Activated T-helper 17 cell treated with anti-CD3 and anti-CD28 coated beads, Interleukin-2, amount 50 U/mL, for 72 hours (primary cell): Measurements from ENCODE around the gene GUCA1C. TPM values are rescaled to one million over a fixed set of nuclear protein-coding genes. Genes with fewer than 3 reads are reported as not detected.

Experiments
- ATAC-seq: fragments of 150-1000 bp; cut with Tn5 transposase; replicated peaks from 2 replicates; pipeline ENCODE4 v1.10.0; 2021; ENCODE audit warnings: mild to moderate bottlenecking, moderate library complexity
- H3K27ac Mint-ChIP-seq: one replicate; pipeline ENCODE4 v1.8.0; 2022; ENCODE audit warnings: mixed read lengths
- H3K27me3 Mint-ChIP-seq: one replicate; pipeline ENCODE4 v1.8.0; 2022; ENCODE audit warnings: mixed read lengths
- H3K36me3 Mint-ChIP-seq: one replicate; pipeline ENCODE4 v1.8.0; 2022; ENCODE audit warnings: low read depth, mild to moderate bottlenecking, mixed read lengths
- H3K4me1 Mint-ChIP-seq: one replicate; pipeline ENCODE4 v1.8.0; 2022; ENCODE audit warnings: mixed read lengths
- H3K4me3 Mint-ChIP-seq: one replicate; pipeline ENCODE4 v1.8.0; 2022; ENCODE audit warnings: mild to moderate bottlenecking, mixed read lengths
- H3K9me3 Mint-ChIP-seq: one replicate; pipeline ENCODE4 v1.8.0; 2022; ENCODE audit warnings: mixed read lengths
- total RNA-seq, 2 donors: library from RNA; stranded (reverse); gene quantifications; one replicate each; pipeline ENCODE4 v1.2.3, GENCODE V29; 2022

The GUCA1C gene
- total RNA-seq, 2 donors from 2014 or later, result not detected

DNA sequence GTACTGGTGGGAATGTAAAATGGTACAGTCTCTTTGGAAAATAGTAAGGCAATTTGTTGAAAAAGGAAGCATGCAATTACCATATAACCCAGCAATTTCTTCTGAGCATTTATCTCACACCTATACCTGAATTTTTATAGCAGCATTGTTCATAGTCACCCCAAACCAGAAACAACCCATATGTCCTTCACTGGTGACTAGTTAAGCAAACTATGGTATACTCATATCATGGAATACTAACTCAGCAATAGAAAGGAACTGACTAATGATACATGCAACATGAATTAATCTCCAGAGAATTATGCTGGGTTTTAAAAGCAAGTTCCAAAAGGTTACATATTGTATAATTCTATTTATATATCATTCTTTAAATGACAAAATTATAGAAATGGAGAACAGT lies 70.9 kb downstream of the GUCA1C start:
- Mint-ChIP-seq H3K9me3 (no peaks in the 10 kb centered on the region), H3K36me3 (no peaks in the 10 kb centered on the region), H3K4me1 (no peaks in the 10 kb centered on the region), H3K4me3 (no peak overlapping the region), H3K27ac (no peak overlapping the region), H3K27me3 (no peaks in the 10 kb centered on the region)
- ATAC-seq, result peak; percentile 34

DNA sequence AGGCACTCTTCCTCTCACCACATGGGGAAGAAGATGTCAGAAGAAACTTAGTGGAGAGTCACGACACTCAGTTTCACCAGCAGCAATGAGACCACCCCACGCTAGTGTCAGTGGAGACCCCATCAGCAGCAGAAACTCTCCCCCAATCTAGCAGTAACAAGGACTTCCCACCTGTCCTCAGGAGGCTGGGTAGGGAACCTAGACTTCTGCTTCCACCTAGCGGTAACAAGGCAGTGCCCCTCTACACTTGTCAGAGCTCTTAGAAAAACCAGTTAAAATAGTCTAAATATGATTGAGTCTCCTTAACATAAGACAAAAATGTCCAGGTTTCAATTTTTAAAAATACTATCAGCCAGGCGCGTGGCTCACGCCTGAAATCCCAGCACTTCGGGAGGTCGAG lies 73.8 kb downstream of the GUCA1C start:
- H3K36me3 Mint-ChIP-seq, result no peaks in the 10 kb centered on the region
- no peaks in the 10 kb centered on the region for H3K9me3 Mint-ChIP-seq
- no peak overlapping the region for H3K27ac Mint-ChIP-seq
- H3K4me3 Mint-ChIP-seq, result no peak overlapping the region
- H3K4me1 Mint-ChIP-seq, result no peaks in the 10 kb centered on the region
- no peak for ATAC-seq
- no peaks in the 10 kb centered on the region for H3K27me3 Mint-ChIP-seq

- Mint-ChIP-seq H3K36me3 (no peaks in the 10 kb centered on the region), H3K4me3 (no peak overlapping the region), H3K9me3 (no peaks in the 10 kb centered on the region), H3K4me1 (no peaks in the 10 kb centered on the region), H3K27ac (no peak overlapping the region), H3K27me3 (no peaks in the 10 kb centered on the region)
- ATAC-seq, result peak; percentile 73
Observed at GRCh38 chr3:108877901-108878300, 75.8 kb downstream of the GUCA1C start.

DNA sequence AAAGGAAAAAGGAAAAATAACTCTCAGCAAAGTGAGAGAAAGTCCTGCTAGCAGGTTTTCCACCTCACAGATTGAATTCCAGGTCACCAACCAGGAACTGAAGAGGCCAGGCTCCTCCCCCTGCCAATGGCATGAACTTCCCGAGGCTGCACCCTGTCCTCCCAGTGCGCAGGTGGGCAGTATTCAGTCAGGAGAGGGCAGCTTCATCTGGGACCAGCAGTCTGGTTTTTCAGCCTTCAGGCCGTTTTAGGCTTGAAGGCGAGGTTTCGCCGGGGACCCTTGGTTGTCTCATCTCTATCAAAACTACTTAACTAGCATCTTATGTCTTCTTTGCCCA lies 89.9 kb downstream of the GUCA1C start:
- no peak for ATAC-seq
- H3K27ac Mint-ChIP-seq, result peak overlapping the region; percentile 89
- H3K27me3 Mint-ChIP-seq, result no peaks in the 10 kb centered on the region
- peaks cover 28% of the 10 kb centered on the region for H3K4me1 Mint-ChIP-seq
- peak overlapping the region; percentile 68 for H3K4me3 Mint-ChIP-seq
- peaks cover 3% of the 10 kb centered on the region for H3K9me3 Mint-ChIP-seq
- H3K36me3 Mint-ChIP-seq, result peaks cover 72% of the 10 kb centered on the region

- H3K27ac Mint-ChIP-seq, result peak overlapping the region; percentile 89
- peaks cover 28% of the 10 kb centered on the region for H3K4me1 Mint-ChIP-seq
- peak overlapping the region; percentile 68 for H3K4me3 Mint-ChIP-seq
- H3K36me3 Mint-ChIP-seq, result peaks cover 78% of the 10 kb centered on the region
- H3K27me3 Mint-ChIP-seq, result no peaks in the 10 kb centered on the region
- peak; percentile 86 for ATAC-seq
- peaks cover 3% of the 10 kb centered on the region for H3K9me3 Mint-ChIP-seq
Observed at GRCh38 chr3:108862865-108863798, 90.5 kb downstream of the GUCA1C start.

DNA sequence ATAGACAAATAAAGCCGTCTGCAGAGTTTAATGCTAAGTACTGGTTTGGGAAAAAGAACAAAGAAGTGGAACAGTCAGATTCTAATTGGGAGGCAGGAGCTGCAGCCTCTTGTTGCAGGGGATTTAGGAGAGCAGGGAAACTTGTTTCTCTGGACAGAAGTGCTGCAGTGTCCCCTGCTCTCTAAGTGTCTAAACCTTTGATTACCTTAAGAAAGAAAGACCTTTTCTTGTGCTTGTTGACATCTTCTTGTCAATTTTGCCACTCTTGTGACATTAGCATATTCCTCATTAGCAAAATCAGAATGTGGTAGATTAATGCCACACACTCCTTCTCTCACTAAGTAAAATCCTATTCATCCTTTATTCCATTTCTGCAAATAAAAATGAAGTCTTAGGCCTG lies 92.3 kb downstream of the GUCA1C start:
- peaks cover 34% of the 10 kb centered on the region for H3K4me1 Mint-ChIP-seq
- H3K27me3 Mint-ChIP-seq, result no peaks in the 10 kb centered on the region
- peaks cover 3% of the 10 kb centered on the region for H3K9me3 Mint-ChIP-seq
- peak overlapping the region; percentile 68 for H3K4me3 Mint-ChIP-seq
- peak overlapping the region; percentile 89 for H3K27ac Mint-ChIP-seq
- H3K36me3 Mint-ChIP-seq, result peaks cover 81% of the 10 kb centered on the region
- no peak for ATAC-seq

Other genes starting within 250 kb of the GUCA1C start
- gene RETNLB, start 196.5 kb downstream of the GUCA1C start, total RNA-seq, result not detected
- gene TRAT1, start 131.1 kb downstream of the GUCA1C start, total RNA-seq, result 10 to 100 TPM; 33.0 to 56.7 TPM
- gene MORC1, start 164.3 kb upstream of the GUCA1C start, total RNA-seq, result under 1 TPM in 1 of 2 donors, not detected in 1; 0.11 TPM
- not detected for gene C3orf85, start 182.8 kb upstream of the GUCA1C start, total RNA-seq